Measurements from ENCODE around the gene LAMA5. TPM values are rescaled to one million over a fixed set of nuclear protein-coding genes. Genes with fewer than 3 reads are reported as not detected.

LAMA5 gene
- total RNA-seq, 8 experiments from 2014 or later: 9.7 to 45.4 (median 24.9) TPM

DNA sequence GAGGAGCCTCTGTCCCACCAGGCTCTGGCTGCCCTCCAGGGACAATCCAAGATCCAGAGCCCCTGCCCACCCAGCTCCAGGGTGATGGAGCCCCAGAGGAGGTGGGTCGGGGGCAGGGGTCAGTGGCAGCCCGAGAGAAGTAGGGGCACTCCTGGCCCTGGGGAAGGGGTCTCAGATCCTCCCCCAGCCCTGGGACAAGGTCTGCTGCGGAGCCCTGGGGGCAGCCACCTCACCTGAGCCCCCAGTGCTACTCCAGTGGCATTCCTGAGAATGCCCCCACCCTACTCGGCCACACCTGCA, 2.7 kb upstream of the LAMA5 start:
- in situ Hi-C loops (cut with MboI; ENCODE audit: low pct_unique_long_range_greater_than_20kb in 2 of 9, low sequenced_read_pairs in 9 of 9, unreplicated experiment in 9 of 9): no loop called here
- Histone ChIP-seq H3K4me3 (no peak overlapping the region), H3K4me1 (replicated peaks in 1 of 2) (peaks cover 54 to 56% of the 10 kb centered on the region in 2 donors), H3K27ac (no peak overlapping the region)
- WGBS, 10 experiments: no CpG with 5 or more reads among the region's 4 CpGs
- no peak for ATAC-seq (replicated peaks in 6 of 8)

GRCh38 chr20:62368976-62369814, 2.1 kb upstream of the LAMA5 start:
- ATAC-seq (replicated peaks in 6 of 8): peak; percentile 8 to 68 (median 59)
- WGBS, 10 experiments: no CpG with 5 or more reads among the region's 28 CpGs
- peak overlapping the region in 3 of 5 donors; percentile 5 to 7 (median 7) for H3K4me3 ChIP-seq
- peak overlapping the region in 1 of 2 donors; percentile 6 for H3K27ac ChIP-seq
- peaks cover 55 to 56% of the 10 kb centered on the region in 2 donors for H3K4me1 ChIP-seq (replicated peaks in 1 of 2)
- in situ Hi-C loops (cut with MboI; ENCODE audit: low pct_unique_long_range_greater_than_20kb in 2 of 9, low sequenced_read_pairs in 9 of 9, unreplicated experiment in 9 of 9): no loop called here

- ATAC-seq (replicated peaks in 6 of 8): peak in 7 of 8 experiments; percentile 2 to 35 (median 29)
- peak overlapping the region in 3 of 5 donors; percentile 5 to 7 (median 7) for H3K4me3 ChIP-seq
- whole genome bisulfite sequencing, 10 experiments: no CpG with 5 or more reads among the region's 15 CpGs
- no peak overlapping the region for H3K27ac ChIP-seq
- in situ Hi-C loops (cut with MboI; ENCODE audit: low pct_unique_long_range_greater_than_20kb in 2 of 9, low sequenced_read_pairs in 9 of 9, unreplicated experiment in 9 of 9): no loop called here
- H3K4me1 ChIP-seq (replicated peaks in 1 of 2): peaks cover 62% of the 10 kb centered on the region in 2 donors
Observed at GRCh38 chr20:62368392-62368975, 1.4 kb upstream of the LAMA5 start.

DNA sequence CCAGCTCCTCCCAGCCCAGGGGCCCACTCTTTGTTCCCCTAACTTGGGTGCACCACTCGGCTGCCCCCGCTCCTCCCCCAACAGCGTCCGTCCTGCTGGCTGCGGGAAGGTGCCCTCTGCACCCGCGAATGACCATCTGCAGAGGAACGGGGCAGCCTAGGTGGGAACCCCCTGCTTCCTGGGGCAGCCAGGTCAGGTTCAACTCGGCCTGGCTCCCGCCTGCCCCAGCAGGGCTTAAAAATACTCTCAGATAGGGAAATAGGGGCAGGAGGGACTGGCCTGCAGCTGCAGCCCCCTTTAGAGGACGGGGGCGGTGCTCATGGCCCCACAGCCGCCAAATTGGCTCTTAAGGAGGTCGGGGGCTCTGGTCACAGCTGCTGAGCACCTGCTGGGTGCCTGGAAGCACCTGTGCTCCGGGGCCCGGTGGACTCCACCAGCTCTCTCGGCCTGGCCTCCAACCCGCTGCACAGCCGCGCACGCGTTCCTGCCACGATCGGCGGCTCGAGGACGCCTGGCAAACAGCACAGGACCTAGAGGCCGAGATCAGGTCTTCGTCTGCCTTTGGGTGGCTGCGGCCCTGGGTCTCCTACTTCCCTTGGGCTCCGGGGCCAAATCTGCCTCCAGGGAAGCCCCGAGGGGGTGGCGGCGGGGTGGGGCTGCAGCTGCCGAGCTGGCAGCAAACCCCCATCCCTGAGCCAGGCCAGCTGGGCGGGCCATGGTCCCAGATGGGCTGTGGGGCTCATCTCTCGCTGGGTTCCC, 700 bp upstream of the LAMA5 start:
- ATAC-seq (replicated peaks in 6 of 8): no peak
- in situ Hi-C loops (cut with MboI; ENCODE audit: low pct_unique_long_range_greater_than_20kb in 2 of 9, low sequenced_read_pairs in 9 of 9, unreplicated experiment in 9 of 9): no loop called here
- Histone ChIP-seq H3K4me1 (replicated peaks in 1 of 2) (peaks cover 68 to 69% of the 10 kb centered on the region in 2 donors), H3K27ac (peak overlapping the region; percentile 60 to 74), H3K4me3 (peak overlapping the region; percentile 49 to 84 (median 57))
- 16 to 20% methylated on average over 1 to 13 of the region's 37 CpGs; no CpG with 5 or more reads in 8 of the 10 experiments for WGBS, 10 experiments

GRCh38 chr20:62366370-62367135, 559 bp downstream of the LAMA5 start:
- in situ Hi-C loops (cut with MboI; ENCODE audit: low pct_unique_long_range_greater_than_20kb in 2 of 9, low sequenced_read_pairs in 9 of 9, unreplicated experiment in 9 of 9): no loop called here
- no CpG with 5 or more reads among the region's 72 CpGs for WGBS, 10 experiments
- H3K4me3 ChIP-seq: peak overlapping the region; percentile 49 to 84 (median 57)
- peak overlapping the region; percentile 60 to 74 for H3K27ac ChIP-seq
- ATAC-seq (replicated peaks in 6 of 8): peak in 7 of 8 experiments; percentile 1 to 50 (median 27)
- peaks cover 68 to 76% of the 10 kb centered on the region in 2 donors for H3K4me1 ChIP-seq (replicated peaks in 1 of 2)

- peak; percentile 0 to 58 (median 8) for ATAC-seq (replicated peaks in 6 of 8)
- 13% methylated on average over 3 of the region's 10 CpGs; no CpG with 5 or more reads in 9 of the 10 experiments for WGBS, 10 experiments
Observed at GRCh38 chr20:62365814-62366369, 1.2 kb downstream of the LAMA5 start.

GRCh38 chr20:62364911-62365736, 2.0 kb downstream of the LAMA5 start:
- Histone ChIP-seq H3K27ac (peak overlapping the region in 1 of 2 donors; percentile 43), H3K4me1 (replicated peaks in 1 of 2) (peaks cover 69 to 78% of the 10 kb centered on the region in 2 donors), H3K4me3 (peak overlapping the region; percentile 49 to 84 (median 57))
- 20 to 80% (median 59%) methylated on average over 1 of the region's 27 CpGs; no CpG with 5 or more reads in 6 of the 10 experiments for WGBS, 10 experiments
- ATAC-seq (replicated peaks in 6 of 8): no peak
- in situ Hi-C loops (cut with MboI; ENCODE audit: low pct_unique_long_range_greater_than_20kb in 2 of 9, low sequenced_read_pairs in 9 of 9, unreplicated experiment in 9 of 9): no loop called here

More at GRCh38 chr20:62365814-62366369, 1.2 kb downstream of the LAMA5 start:
- Histone ChIP-seq H3K4me3 (peak overlapping the region; percentile 49 to 84 (median 57)), H3K27ac (peak overlapping the region in 1 of 2 donors; percentile 43), H3K4me1 (replicated peaks in 1 of 2) (peaks cover 72 to 82% of the 10 kb centered on the region in 2 donors)
- in situ Hi-C loops (cut with MboI; ENCODE audit: low pct_unique_long_range_greater_than_20kb in 2 of 9, low sequenced_read_pairs in 9 of 9, unreplicated experiment in 9 of 9): no loop called here

- 60 to 100% (median 74%) methylated on average over 2 to 6 of the region's 22 CpGs; no CpG with 5 or more reads in 6 of the 10 experiments for WGBS, 10 experiments
- no peak for ATAC-seq (replicated peaks in 6 of 8)
- Histone ChIP-seq H3K4me3 (no peak overlapping the region), H3K27ac (peak overlapping the region in 1 of 2 donors; percentile 17), H3K4me1 (replicated peaks in 1 of 2) (peaks cover 68 to 77% of the 10 kb centered on the region in 2 donors)
- in situ Hi-C loops (cut with MboI; ENCODE audit: low pct_unique_long_range_greater_than_20kb in 2 of 9, low sequenced_read_pairs in 9 of 9, unreplicated experiment in 9 of 9): no loop called here
Observed at GRCh38 chr20:62363920-62364851, 2.9 kb downstream of the LAMA5 start.

DNA sequence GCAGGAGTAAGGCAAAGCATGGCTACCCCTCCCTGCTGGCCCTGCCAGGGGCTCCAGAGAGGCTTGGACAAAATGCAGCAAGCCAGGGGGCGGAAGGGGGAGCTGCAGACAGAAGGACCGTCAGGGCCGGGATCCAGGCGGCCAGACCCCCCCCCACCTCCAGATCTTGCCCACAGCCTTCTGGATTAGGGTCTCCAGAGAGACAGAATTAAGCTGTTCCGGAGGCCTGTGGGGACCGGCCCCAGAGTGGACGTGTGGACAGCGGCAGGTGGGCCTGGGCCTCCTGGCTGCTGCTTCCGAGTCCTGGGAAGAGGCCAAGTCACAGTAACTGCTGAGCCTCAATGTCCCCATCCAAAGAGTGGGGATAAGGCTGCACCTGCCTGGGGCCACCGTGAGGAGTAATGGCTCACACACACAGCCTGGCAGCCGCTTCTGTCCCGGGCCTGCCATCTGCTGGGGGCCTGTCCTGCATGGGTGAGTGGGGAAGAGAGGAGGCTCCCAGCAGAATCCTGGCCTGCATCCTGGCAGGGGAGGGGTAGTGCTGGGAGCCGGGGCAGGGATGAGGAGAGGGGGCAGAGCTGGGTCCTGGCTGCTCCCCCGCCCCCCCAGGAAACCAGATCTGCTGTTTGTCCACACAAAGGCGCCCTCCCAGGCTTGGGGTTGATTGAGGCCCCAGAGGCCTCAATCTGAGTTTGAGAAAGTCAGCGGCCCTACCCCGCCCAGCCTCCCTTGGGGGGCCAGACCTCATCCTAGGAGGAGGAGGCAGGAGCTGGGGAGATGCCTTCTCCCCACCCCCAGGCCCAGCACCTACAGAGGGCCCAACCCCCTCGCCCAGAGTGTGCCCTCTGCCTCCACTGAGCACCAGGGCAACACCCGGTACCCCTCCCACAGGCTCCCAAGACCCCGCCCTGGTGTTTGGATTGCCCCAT, 3.9 kb downstream of the LAMA5 start:
- Histone ChIP-seq H3K27ac (no peak overlapping the region), H3K4me1 (replicated peaks in 1 of 2) (peaks cover 68 to 77% of the 10 kb centered on the region in 2 donors), H3K4me3 (no peak overlapping the region)
- in situ Hi-C loops (cut with MboI; ENCODE audit: low pct_unique_long_range_greater_than_20kb in 2 of 9, low sequenced_read_pairs in 9 of 9, unreplicated experiment in 9 of 9): no loop called here
- 80% methylated on average over 1 to 2 of the region's 20 CpGs; no CpG with 5 or more reads in 7 of the 10 experiments for WGBS, 10 experiments
- ATAC-seq (replicated peaks in 6 of 8): peak in 5 of 8 experiments; percentile 12 to 35 (median 28)

GRCh38 chr20:62362590-62362940, 4.5 kb downstream of the LAMA5 start:
- H3K27ac ChIP-seq: no peak overlapping the region
- WGBS, 10 experiments: 95% methylated on average over 4 of the region's 13 CpGs; no CpG with 5 or more reads in 9 of the 10 experiments
- H3K4me1 ChIP-seq (replicated peaks in 1 of 2): peaks cover 68 to 77% of the 10 kb centered on the region in 2 donors

More at GRCh38 chr20:62362590-62362940, 4.5 kb downstream of the LAMA5 start:
- in situ Hi-C loops (cut with MboI; ENCODE audit: low pct_unique_long_range_greater_than_20kb in 2 of 9, low sequenced_read_pairs in 9 of 9, unreplicated experiment in 9 of 9): no loop called here
- ATAC-seq (replicated peaks in 6 of 8): no peak
- no peak overlapping the region for H3K4me3 ChIP-seq
